PC-3 (cell line): ENCODE measurements around the gene C1QTNF9. TPM values are rescaled to one million over a fixed set of nuclear protein-coding genes. Genes with fewer than 3 reads are reported as not detected.

Source experiments
- ATAC-seq: fragments of 200-7000 bp; cut with Tn5 transposase; 2 replicates; pipeline ENCODE4 v1.9.1; 2020; ENCODE audit warnings: mild to moderate bottlenecking, moderate library complexity
- BruUV-seq: library from RNA; stranded (reverse); fragments of 400-500 nt; replicated peaks from 2 replicates; lab custom pipeline; 2021; lab: Mats Ljungman, UMichigan
- CTCF ChIA-PET: fragments of 300-600 bp; sonication (Branson Sonifier 250); formaldehyde crosslinking; loops from one replicate; lab custom pipeline; 2022; ENCODE audit warnings: antibody characterized with exemption; lab: Charles Lee
- POLR2A ChIA-PET: fragments of 300-600 bp; sonication (Branson Sonifier 250); formaldehyde crosslinking; loops from one replicate; lab custom pipeline; 2022; ENCODE audit warnings: antibody characterized with exemption; ENCODE audit not compliant: unreplicated experiment; lab: Charles Lee
- DNase-seq: peaks from one replicate; pipeline ENCODE4 v3.0.0-alpha.2; 2015
- H2AFZ ChIP-seq: fragments of 300-600 bp; sonication (generic); 2 replicates; pipeline ENCODE4 v1.6.0; 2016; ENCODE audit warnings: antibody characterized with exemption, low read length
- H3F3A ChIP-seq: fragments of 300-600 bp; sonication (generic); one replicate; pipeline ENCODE4 v1.6.0; 2017; ENCODE audit warnings: antibody characterized with exemption, low read length, control low read depth, mild to moderate bottlenecking; ENCODE audit not compliant: unreplicated experiment
- H3K27ac ChIP-seq: fragments of 300-600 bp; sonication (generic); 2 replicates; pipeline ENCODE4 v1.5.1; 2016; ENCODE audit warnings: mild to moderate bottlenecking, low read length
- H3K27me3 ChIP-seq: fragments of 300-600 bp; sonication (generic); 2 replicates; pipeline ENCODE4 v1.6.1; 2016; ENCODE audit warnings: low read length, mixed read lengths
- H3K36me3 ChIP-seq: fragments of 300-600 bp; sonication (generic); 2 replicates; pipeline ENCODE4 v1.6.1; 2016; ENCODE audit warnings: low read depth, mixed run types, low read length, mixed read lengths
- H3K4me1 ChIP-seq: fragments of 300-600 bp; sonication (generic); 2 replicates; pipeline ENCODE4 v1.5.1; 2016; ENCODE audit warnings: low read length; ENCODE audit not compliant: insufficient read depth
- H3K4me2 ChIP-seq: fragments of 300-600 bp; sonication (generic); 2 replicates; pipeline ENCODE4 v1.6.0; 2016; ENCODE audit warnings: low read length
- H3K4me3 ChIP-seq: fragments of 300-600 bp; sonication (generic); 2 replicates; pipeline ENCODE4 v1.5.1; 2016; ENCODE audit warnings: mild to moderate bottlenecking, low read length, mixed read lengths
- H3K79me2 ChIP-seq: fragments of 300-600 bp; sonication (generic); 2 replicates; pipeline ENCODE4 v1.6.1; 2017; ENCODE audit warnings: low read length, mixed read lengths
- H3K9ac ChIP-seq: fragments of 300-600 bp; sonication (generic); 2 replicates; pipeline ENCODE4 v1.6.0; 2016; ENCODE audit warnings: mild to moderate bottlenecking, low read length
- H3K9me2 ChIP-seq: fragments of 300-600 bp; sonication (generic); replicated peaks from 2 replicates; pipeline ENCODE4 v1.6.1; 2016; ENCODE audit warnings: mixed run types, low read length, mixed read lengths
- H3K9me3 ChIP-seq: fragments of 300-600 bp; sonication (generic); 2 replicates; pipeline ENCODE4 v1.6.1; 2016; ENCODE audit warnings: low read length, mixed read lengths
- H4K20me1 ChIP-seq: fragments of 300-600 bp; sonication (generic); 2 replicates; pipeline ENCODE4 v1.6.1; 2016; ENCODE audit warnings: low read length, mixed read lengths
- CTCF ChIP-seq: fragments of 300-600 bp; sonication (generic); conservative IDR thresholded peaks from 2 replicates; pipeline ENCODE4 v1.5.1; 2017; ENCODE audit warnings: antibody characterized with exemption, low read depth, mild to moderate bottlenecking, low read length
- EZH2 ChIP-seq: fragments of 300-600 bp; sonication (generic); IDR thresholded peaks from one replicate; pipeline ENCODE4 v1.6.1; 2017; ENCODE audit warnings: antibody characterized with exemption, mild to moderate bottlenecking, low read length; ENCODE audit not compliant: unreplicated experiment
- EZH2phosphoT487 ChIP-seq: fragments of 300-600 bp; sonication (generic); IDR thresholded peaks from 2 replicates; pipeline ENCODE4 v1.6.1; 2018; ENCODE audit warnings: mild to moderate bottlenecking, antibody characterized with exemption, low read length, borderline replicate concordance
- intact Hi-C: fragments of 100-400 bp; cut with micrococcal nuclease; formaldehyde crosslinking; loops from 2 replicates; pipeline ENCODE4 v1.9.0; 2023
- total RNA-seq: library from RNA; depleted of rRNA; stranded (reverse); fragments of >200 nt; gene quantifications from 2 replicates; pipeline ENCODE4 v1.2.3, GENCODE V29; 2014

The C1QTNF9 gene
- total RNA-seq, 1 experiment from 2014 or later, result 0.11 TPM

- intact Hi-C loops, result no loop called here
- no peaks in the 10 kb centered on the region for H3F3A ChIP-seq
- no peak for ATAC-seq
- no peaks in the 10 kb centered on the region for H3K27me3 ChIP-seq
- H2AFZ ChIP-seq, result no peak overlapping the region
- DNase-seq, result no peak
- H4K20me1 ChIP-seq, result no peaks in the 10 kb centered on the region
- no peaks in the 10 kb centered on the region for H3K36me3 ChIP-seq
- no peak for TF ChIP-seq EZH2
- TF ChIP-seq EZH2phosphoT487, result no peak
- no peak for TF ChIP-seq CTCF
- CTCF ChIA-PET, result no interaction called here
- H3K27ac ChIP-seq, result no peak overlapping the region
- no peak overlapping the region for H3K4me2 ChIP-seq
- H3K4me3 ChIP-seq, result no peak overlapping the region
- H3K9ac ChIP-seq, result no peak overlapping the region
- 0 out of 2 replicates have a peak, but pooled peaks cover 3% of the 10 kb centered on the region for H3K79me2 ChIP-seq
- H3K9me2 ChIP-seq, result no peaks in the 10 kb centered on the region
- POLR2A ChIA-PET, result no interaction called here
- no TSS peak for BruUV-seq
- no peaks in the 10 kb centered on the region for H3K9me3 ChIP-seq
- H3K4me1 ChIP-seq, result no peaks in the 10 kb centered on the region
These were observed 38.2 kb upstream of the C1QTNF9 start for GRCh38 chr13:24271231-24271600.

- H3K27ac ChIP-seq, result no peak overlapping the region
- H3K79me2 ChIP-seq, result 0 out of 2 replicates have a peak, but pooled peaks cover 3% of the 10 kb centered on the region
- H3F3A ChIP-seq, result no peaks in the 10 kb centered on the region
- H2AFZ ChIP-seq, result no peak overlapping the region
- H3K9me2 ChIP-seq, result no peaks in the 10 kb centered on the region
- ATAC-seq, result peak; percentile 63
- no peaks in the 10 kb centered on the region for H3K36me3 ChIP-seq
- no peaks in the 10 kb centered on the region for H3K27me3 ChIP-seq
- no peaks in the 10 kb centered on the region for H3K9me3 ChIP-seq
- DNase-seq, result no peak
- no peak overlapping the region for H3K4me3 ChIP-seq
- no peak overlapping the region for H3K9ac ChIP-seq
- intact Hi-C loops, result no loop called here
- no TSS peak for BruUV-seq
- TF ChIP-seq CTCF, result no peak
- no peak for TF ChIP-seq EZH2phosphoT487
- no peak for TF ChIP-seq EZH2
- no peak overlapping the region for H3K4me2 ChIP-seq
- CTCF ChIA-PET, result no interaction called here
- no peaks in the 10 kb centered on the region for H3K4me1 ChIP-seq
- H4K20me1 ChIP-seq, result no peaks in the 10 kb centered on the region
- POLR2A ChIA-PET, result no interaction called here
These were observed 37.6 kb upstream of the C1QTNF9 start for GRCh38 chr13:24271601-24272451.

- Histone ChIP-seq H3K27me3 (no peaks in the 10 kb centered on the region), H3K9me3 (no peaks in the 10 kb centered on the region), H3K4me3 (no peak overlapping the region), H3K9me2 (no peaks in the 10 kb centered on the region), H3K36me3 (no peaks in the 10 kb centered on the region), H3K9ac (no peak overlapping the region), H3K4me1 (no peaks in the 10 kb centered on the region), H3K4me2 (no peak overlapping the region), H2AFZ (no peak overlapping the region), H3K79me2 (0 out of 2 replicates have a peak, but pooled peaks cover 3% of the 10 kb centered on the region), H3K27ac (no peak overlapping the region), H3F3A (no peaks in the 10 kb centered on the region), H4K20me1 (no peaks in the 10 kb centered on the region)
- intact Hi-C loops, result no loop called here
- POLR2A ChIA-PET, result no interaction called here
- TF ChIP-seq EZH2phosphoT487, result no peak
- TF ChIP-seq CTCF, result no peak
- CTCF ChIA-PET, result no interaction called here
- DNase-seq (no peak), ATAC-seq (no peak)
- no TSS peak for BruUV-seq
These were observed 36.8 kb upstream of the C1QTNF9 start for GRCh38 chr13:24272452-24273161.
